Measurements from ENCODE around the gene KRT82.

The KRT82 gene

GRCh38 chr12:52404951-52405350 lies 1.2 kb downstream of the KRT82 start:
- DNase-seq: no peak

- no peak for DNase-seq
Observed at GRCh38 chr12:52403561-52403960, 2.6 kb downstream of the KRT82 start.

GRCh38 chr12:52402873-52403540 lies 3.1 kb downstream of the KRT82 start:
- no peak for DNase-seq

GRCh38 chr12:52402377-52402776 lies 3.8 kb downstream of the KRT82 start:
- DNase-seq: no peak

- no peak for DNase-seq
Observed at GRCh38 chr12:52401926-52402325, 4.2 kb downstream of the KRT82 start.

- DNase-seq: no peak
Observed at GRCh38 chr12:52401526-52401925, 4.6 kb downstream of the KRT82 start.

- no peak for DNase-seq
Observed at GRCh38 chr12:52400906-52401305, 5.2 kb downstream of the KRT82 start.

GRCh38 chr12:52399756-52400155 lies 6.4 kb downstream of the KRT82 start:
- DNase-seq: no peak

GRCh38 chr12:52398176-52398575 lies 8.0 kb downstream of the KRT82 start:
- DNase-seq: no peak

GRCh38 chr12:52396656-52397055 lies 9.5 kb downstream of the KRT82 start:
- DNase-seq: no peak

GRCh38 chr12:52395761-52396434 lies 10.2 kb downstream of the KRT82 start:
- DNase-seq: no peak

GRCh38 chr12:52394836-52395405 lies 11.2 kb downstream of the KRT82 start:
- no peak for DNase-seq

- DNase-seq: no peak
Observed at GRCh38 chr12:52392465-52393007, 13.6 kb downstream of the KRT82 start.

GRCh38 chr12:52391618-52392002 lies 14.5 kb downstream of the KRT82 start:
- DNase-seq: no peak

- DNase-seq: no peak
Observed at GRCh38 chr12:52390739-52391617, 15.2 kb downstream of the KRT82 start.

- DNase-seq: no peak
Observed at GRCh38 chr12:52389313-52390207, 16.6 kb downstream of the KRT82 start.

- no peak for DNase-seq
Observed at GRCh38 chr12:52387859-52388258, 18.3 kb downstream of the KRT82 start.

- no peak for DNase-seq
Observed at GRCh38 chr12:52385226-52385702, 20.9 kb downstream of the KRT82 start, which contains the start of gene KRT84. TSS of gene KRT84 (minus strand) at chr12:52385652. CDS start at chr12:52385585, 67 bp downstream.

- no peak for DNase-seq
Observed at GRCh38 chr12:52383331-52383730, 22.8 kb downstream of the KRT82 start.

- no peak for DNase-seq
Observed at GRCh38 chr12:52382854-52383253, 23.3 kb downstream of the KRT82 start.

- DNase-seq: no peak
Observed at GRCh38 chr12:52381206-52381605, 24.9 kb downstream of the KRT82 start.

- DNase-seq: no peak
Observed at GRCh38 chr12:52380271-52380694, 25.9 kb downstream of the KRT82 start.
